NCI-H2081 treated with DMSO at 0.1 percent for 48 hours (cell line): ENCODE measurements around the gene MEIS1.

ENCODE experiments used
- DNase-seq: peaks from one replicate; lab custom pipeline; 2025; lab: John Stamatoyannopoulos, UW

The MEIS1 gene

DNA sequence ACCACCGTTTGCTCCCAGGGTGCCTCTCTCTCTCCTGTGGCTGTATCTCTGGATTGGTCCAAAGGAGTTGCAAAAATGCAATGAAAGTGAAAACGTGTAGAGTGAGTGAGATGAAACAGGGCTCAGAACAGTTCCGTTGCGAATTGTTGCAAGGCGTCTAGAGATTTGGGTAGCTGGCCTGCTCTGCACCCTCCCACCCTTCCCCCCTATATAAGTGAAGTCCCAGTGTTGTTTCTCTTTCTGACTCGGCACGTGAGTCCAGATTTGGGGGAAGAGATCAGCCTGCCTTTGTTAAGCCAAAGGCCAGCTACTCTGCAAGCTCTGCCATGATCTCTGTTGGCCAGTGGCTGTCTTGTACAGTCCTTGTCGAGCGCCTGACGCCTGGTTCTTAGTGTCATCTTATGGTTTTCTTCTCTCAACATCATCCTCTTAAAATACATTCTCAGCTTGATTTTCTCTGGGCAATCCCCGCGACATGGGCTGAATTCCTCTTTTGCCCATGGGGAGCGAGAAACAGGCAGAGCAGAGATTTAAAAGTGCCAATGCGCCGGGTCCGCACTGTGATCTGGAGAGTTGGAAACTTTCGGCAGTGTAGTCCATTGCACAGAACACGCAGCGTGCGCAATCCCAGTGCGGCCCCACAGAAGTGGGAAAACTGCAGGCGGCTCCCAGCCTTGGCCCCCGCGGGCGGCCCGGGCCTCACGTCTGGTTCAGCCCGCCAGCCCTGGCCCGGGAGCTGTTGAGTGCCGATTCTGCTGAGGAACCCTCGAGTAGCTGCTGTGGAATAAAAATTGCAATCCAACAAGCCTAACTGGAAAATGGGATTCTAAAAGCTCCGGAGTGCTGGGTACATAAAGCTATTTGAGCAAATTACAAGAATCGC is 9.3 kb downstream of the MEIS1 start:
- DNase-seq: no peak

DNA sequence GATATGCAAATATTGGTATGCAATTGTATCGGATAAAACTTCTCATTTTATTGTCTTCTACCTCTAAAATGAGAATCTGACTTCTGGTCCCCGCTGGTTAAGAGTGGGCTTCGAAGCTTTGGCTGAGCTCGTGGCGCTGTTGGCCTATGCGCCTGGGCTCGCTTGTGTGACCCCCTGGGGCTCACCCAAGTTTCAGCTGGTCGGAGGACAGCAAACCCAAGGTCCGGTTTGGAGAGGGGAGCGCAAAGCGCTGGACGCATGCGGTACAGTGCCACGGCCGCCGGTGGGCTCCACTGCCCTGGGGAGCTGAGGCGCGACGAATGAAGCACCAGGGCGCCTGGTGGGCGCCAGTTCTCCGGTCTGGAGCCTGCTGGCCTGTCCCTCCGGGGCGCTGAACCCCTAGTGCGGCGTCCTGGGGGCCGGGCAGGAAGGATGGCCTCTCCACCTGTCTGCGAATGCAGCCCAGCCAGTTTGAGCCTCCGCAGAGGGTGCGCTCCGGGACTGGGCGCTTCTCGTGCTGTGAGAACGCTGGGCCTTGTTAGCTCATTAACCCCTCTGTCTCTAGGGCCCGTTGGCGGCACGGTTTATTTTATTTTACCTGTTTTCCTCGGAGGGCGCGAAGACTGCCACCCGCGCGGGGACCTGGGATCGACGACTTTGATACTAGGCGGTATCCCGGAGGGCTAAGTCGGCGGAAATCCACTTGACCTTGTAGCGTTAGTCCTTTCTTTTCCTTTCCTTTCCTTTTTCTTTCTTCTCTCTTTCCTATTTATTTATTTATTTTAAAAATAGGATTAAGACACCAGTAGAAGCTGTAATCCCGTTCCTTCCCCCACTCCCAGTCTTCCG is 10.4 kb downstream of the MEIS1 start:
- no peak for DNase-seq

DNA sequence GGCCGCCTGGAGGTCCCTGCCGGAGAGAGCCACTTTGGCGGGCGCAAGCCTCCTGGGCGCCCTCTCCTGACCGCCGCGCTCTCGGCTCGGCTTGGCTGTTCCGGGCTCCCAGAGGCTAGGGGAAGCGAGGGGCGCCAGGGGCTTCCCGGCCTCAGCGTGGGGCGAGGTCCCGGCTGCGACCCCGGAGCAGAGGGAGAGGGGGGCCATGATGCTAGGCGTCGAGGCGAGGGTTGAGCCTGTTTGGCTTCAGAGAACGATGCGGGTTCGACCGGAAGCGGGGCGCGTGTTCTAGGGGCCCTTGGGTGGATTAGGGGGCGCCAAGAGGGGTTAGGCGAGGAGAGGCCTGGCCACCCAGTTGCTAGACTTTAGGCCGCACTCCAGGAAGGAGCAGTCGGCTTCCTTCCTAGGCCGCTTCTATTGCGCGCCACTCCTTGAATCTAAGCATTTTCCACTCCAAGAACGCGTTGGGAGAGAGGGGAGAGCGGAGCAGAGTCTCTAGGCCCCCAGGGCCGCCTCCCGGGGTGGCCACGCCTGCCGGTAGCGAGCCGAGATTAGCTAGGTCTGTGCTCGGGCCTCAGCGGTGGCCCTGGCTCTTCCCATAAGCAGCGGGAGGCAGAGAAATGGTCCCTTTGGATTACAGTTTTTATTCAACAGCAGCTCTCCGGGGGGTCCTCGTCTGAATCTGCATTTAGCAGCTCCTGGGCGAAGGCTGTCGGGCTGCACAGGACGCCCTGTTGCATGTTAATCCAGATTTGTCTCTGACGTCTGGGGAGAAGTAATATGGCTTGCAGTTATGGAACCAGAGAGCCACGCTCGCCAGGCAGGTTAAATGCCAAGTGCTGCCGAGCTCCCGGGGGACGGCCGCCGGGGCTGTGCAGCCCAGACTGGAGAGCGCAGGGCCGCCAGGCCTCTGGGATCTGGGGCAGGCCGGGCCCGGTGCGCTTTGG is 11.3 kb downstream of the MEIS1 start:
- no peak for DNase-seq

DNA sequence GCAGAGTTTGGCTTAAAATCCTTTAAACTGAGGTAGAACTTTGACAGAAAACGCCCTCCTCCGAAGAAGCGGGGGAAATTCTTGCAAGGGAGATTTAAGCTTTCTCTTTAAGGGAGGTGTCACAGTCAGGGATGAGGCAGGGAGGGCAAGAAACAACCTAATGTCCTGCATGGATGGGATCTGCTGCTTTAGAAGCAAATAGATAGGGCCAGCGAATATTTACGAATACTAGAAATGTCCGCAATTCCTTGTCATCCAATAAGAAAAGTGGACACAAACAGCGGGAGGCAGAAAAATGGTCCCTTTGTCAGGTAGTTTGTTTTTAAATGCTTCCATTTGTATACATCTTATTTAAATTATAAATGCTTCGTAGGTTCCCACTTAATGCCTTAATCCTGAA is 12.0 kb downstream of the MEIS1 start:
- DNase-seq: no peak

DNA sequence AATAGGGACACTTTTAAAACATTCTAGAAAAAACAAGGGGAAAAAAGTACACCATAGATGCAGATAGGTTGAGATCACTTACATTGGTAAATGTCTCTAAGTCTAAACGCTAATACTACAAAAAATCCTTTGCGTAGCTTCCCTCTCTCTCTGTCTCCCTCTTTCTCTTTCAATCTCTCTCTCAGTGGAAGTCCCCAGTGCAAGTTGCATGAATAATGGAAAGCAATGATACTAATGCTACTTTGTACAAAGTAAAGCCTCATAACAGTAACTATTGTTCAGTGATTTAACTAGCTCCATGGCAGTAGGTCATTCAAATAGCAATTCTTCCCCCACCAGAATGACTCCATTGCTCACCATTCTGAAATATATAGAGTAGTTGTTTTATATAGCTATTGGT is 12.8 kb downstream of the MEIS1 start:
- DNase-seq: no peak

DNA sequence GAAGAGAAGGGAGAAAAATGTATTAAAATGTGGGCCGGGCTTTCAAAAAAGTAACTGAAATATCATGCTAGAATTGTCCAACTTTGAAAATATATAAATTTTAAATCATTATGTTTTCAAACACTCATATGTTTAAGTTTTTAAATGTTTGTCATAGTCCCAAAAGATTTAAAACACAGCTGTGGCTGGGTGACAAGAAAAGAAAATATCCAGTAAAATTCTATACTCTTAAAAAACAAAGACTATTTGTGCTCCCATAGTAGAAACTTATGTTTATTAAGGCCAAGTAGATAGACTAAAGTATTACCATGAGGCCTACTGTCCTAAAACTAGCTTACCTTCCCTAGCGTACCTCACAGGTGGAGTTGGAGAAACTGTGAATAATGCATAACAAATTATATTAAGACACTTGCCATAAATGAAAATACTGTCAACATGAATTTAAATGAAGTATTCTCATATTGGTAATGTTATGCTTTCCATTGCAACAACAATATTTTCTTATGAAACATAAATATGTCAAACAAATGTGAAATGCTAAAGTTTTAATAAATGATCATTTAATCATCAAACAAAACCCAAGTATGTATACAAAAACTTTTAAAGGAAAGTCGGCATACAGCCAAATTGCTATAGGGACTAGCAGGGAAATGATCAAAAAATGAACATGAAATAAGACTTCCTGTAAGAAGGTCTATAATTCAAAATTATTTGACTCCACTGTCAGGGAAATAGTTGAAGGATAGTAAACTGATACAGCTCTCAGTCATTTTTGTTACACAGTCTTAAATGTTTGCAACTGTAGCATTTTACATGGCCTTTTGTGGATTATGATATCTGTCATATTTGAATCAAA is 13.4 kb downstream of the MEIS1 start:
- no peak for DNase-seq

DNA sequence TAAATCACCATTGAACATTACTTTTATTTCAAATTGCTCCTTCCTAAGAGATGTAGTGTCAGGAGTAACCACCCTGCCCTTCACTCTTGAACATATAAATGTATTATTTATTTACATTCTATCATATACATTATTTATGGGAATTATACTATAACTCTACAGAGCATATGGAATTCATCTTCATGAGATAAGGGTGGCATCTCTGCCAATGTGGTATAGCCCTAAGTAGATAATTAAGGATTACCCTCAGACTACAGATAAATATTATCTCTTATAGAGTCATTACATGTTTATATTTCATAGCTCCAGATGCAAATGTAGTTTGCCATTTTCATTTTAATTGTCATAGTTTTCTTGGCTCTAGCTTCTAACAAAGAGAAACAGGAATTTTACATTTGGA is 17.3 kb downstream of the MEIS1 start:
- DNase-seq: no peak

DNA sequence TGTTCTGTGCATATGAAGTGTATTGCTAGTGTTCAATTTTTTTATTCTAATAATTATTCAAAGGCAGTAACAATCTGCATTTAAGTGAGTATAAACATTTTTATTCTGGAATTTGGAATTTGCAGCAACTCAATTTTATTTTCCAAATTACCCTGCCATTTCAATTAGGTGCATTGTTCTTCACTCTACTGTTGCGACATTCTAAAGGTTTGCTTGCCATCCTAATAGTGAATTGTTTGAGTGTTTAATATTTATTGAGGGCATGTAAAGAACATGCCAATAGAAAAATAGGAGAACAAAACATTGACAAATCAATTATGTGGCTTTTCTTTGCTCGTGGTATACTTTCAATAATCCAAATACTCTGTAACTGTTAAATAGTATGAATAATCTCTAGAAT is 18.0 kb downstream of the MEIS1 start:
- DNase-seq: no peak

DNA sequence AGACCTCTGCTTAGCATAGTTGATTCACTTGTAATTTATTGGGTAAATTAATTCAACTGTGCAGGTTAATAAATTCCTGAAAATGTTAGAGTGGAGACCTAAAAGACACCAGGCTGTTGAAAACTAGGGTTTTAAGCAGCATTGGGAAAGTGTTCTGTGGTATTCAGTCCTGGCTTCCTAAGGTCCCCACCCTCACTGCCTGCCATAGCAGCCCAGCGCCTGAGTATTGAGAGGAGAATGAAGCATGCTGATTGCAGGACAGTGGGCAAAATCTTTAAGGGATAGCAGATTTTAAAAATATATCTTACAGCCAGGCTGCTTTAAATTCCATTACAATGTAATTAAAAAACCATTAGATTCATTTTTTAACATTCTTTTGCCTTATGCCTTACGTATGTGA is 20.6 kb downstream of the MEIS1 start:
- DNase-seq: no peak

DNA sequence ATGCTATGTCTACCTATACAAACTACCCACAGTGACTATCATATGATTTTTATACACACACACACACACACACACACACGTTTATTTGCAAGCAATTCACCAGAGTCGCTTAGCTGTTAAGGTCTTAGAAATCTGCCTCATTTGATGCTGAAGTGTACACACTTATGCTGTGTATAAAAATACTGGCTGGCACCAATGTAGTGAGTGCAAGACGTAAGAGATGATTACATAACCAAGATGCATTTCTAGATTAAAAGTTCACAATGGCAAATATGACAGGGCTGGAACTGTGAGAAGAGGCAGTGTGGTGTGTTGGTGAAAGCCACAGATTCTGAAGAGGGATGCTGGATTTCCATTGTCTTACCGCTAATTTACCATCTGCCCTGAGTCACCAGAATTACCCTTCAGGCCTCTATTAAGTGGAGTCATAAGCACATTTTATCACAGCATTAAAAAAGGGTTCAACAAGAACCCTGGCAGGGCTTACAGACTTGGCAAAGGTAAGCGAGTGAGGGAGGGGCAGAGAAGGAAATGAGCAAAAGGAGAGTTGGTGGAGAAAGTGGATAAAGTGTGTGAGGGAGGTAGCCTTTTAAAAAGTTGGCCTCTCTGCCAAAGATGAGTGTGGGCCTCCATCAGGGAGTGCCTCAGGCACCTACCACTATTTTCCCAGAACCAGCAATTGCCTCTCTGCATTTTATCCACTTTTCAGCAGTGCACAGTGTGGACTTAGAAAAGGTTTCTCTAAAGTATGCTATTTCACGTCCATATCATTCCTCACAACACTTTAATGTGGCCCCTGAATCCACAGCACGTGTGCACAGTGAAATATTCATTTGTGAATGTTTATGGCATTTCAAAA is 21.5 kb downstream of the MEIS1 start:
- no peak for DNase-seq

DNA sequence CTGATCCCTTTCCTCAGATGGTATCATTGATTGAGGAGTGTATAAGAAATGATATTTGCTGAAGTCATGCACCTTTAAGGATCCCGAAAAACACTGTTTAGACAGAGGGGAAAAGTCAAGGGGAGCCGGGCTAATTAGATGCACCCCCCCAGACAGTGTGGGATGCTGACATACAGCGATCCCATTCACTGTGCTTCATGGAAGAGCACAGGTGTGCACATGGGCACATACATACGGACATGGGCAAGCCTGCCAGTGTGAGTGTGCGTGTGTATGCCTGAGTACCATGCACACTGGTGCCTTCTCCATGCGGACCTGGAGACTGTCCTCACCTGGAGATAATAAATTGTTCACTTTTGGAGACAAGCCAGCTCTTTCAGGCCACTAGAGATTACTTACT is 22.6 kb downstream of the MEIS1 start:
- no peak for DNase-seq

DNA sequence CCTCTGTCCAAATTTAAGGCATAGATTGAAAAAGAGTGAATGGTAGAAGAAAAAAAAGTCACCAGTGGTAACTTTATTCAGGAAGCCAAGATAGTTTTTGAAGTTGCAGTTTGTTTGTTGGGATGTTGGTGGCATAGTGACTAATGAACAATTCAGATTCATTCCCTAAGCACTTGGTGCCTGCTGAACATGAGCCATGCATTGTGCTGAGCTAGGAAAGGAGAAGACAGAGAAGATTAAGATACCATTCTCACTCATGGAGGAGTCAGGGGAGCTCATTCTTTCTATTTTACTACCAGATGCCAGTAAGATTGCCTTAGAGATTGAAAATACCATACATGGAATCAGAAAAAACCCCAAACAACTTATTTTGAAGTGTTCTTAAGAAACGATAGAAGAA is 25.1 kb downstream of the MEIS1 start:
- no peak for DNase-seq

DNA sequence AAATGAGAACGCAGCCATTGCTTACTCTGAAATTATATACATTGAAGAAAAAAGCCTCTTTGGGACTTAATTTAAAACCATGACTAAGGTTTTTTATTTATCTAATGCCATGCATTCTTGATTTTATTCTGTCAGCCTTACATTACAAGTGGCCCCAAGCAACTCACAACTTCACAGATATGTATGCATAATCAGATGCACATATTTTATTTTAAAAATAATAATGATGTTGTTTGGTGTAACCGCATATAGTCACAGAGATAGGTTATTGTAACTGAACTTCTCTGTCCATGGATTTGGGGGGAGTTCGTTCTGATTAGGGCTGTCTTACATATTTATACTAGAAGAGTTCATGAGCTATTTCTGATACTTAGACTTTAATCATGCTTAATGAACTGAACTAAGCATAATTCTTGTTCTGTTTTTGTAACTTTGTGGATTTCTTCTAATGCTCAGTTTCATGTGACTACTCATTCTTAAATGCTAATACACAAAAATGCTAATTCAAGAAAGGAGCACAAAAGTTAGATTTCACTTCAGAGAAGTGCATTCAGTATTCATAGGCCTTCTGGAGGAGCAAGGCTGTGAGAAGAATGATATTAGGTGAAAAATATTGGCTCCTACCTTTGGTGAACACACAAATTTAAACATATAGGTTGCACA is 26.2 kb downstream of the MEIS1 start:
- DNase-seq: no peak

DNA sequence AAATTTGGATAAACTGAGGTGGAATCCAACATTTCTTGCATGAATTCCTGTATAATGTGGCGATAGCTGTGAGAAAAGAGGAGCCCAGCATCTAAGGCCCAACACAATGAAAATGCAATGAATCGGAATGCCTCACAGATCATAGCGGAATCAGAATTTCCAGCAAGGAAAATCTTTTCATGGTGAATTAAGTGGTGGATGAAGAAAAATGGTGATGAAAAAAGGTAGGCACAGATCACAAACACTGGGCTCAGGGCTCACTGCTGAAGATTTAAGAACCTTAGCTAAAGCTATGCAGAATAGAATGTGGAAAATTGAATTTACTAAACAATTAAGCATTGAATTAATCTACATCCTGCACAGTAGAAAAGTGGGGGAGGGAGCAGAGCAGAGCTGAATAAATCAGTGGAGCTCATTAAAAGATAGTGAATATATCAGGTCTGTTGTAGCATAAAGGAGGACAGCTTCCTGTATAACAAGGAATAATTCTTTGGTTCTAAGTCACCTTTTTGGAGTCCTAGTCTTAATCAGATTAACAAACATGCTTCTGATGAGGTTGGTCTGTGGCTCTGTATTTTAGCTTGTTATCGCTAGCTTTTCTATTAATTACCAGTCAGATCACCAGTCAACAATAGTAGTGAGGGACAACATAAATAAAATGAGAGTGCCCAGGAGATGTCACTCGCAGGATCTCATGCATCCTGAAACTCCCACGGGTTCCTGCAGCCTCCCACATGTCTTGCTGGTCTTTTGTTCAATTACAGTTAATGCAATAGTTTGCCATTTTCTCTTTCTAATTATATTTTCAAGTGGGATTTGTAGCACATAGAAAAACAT is 27.0 kb downstream of the MEIS1 start:
- no peak for DNase-seq

DNA sequence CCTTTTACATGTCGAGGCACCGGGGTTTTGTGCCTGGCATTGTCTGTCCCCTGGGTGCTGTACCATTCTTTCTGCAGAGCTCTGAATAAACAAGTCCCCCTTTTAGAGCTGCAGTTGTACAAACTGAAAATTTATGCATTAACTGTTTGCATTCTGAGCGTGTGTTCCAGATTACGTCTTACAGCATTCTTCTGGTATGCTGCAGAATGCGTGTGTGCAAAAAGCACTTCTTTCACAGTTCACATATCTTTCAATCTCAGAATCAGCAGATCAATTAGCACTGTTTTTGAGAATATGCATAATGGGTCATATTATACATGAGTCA is 27.5 kb downstream of the MEIS1 start:
- DNase-seq: no peak

DNA sequence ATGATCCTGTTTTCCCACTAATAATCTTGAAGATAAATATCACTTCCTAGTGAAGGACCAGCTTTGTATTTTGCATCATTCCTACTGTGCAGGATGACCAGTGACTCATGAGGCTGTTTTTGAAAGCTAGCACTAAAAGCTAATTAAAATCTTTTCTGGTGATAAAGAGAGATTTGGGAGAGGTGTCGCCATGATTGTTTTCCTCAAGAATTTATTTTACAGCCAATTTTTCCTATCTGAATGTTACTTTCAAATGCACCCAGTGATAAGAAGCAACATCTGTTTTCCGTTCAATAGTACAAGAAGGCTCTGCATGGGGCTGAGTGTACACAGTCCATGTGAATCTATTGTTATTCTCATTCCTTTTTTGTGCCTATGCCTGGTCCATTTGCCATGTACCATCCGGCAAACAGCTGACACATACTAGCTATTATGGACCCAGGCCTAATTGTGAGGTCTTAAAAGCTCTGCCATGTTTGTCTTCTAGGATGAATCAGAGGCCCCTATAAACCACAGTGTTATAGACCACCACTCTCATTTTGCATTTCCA is 28.4 kb downstream of the MEIS1 start:
- DNase-seq: no peak

DNA sequence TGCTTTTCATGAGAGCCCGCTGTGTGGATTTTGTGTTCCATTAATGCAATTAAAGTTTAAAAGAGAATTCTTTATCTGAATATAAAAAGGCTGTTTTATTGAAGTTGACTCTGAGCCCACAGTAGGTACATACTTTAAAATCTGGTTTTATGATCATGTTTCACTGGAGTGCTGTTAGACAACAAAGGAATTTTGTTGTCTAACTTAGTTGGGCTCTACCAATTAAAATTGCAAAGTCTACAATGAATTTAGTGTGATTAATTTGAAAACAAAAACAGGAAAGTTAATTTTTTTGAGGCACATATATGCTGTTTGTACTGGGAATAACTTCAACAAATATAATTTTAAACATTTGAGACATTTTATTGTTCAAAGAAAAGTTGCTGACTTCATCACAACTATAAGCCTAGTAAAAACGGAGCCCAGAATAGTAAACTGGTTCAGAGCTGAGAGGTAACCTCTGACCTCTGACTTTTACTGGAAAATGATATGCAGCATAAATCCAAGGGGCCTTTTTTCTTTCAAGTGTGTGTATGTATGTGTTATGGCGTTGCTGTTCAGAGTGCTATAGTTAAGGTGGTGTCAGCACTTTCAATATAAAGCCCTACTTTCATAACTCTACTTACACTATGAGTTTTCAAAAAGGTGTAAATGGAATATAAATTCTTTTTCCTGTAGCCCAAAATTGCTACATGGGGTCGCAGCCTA is 30.2 kb downstream of the MEIS1 start:
- no peak for DNase-seq

DNA sequence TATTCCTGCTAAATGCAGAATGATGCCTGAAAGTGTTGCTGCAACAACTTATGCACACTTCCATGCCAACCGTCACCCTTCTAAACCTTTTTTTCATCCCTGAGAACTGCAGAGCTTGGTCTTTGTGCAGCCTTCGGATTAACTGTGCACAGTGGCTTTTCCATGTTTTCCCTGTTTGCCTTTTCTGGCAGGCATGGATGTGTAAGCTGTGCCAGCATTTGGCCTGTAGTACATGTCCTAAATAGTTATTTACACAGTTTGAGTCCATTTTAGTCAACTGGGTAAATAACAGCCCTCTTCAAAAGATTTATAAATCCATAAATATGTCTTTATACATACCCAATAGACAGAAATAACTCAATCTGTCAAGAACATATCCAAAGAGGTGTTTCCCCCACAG is 31.5 kb downstream of the MEIS1 start:
- DNase-seq: no peak
